Prostate gland (tissue), 2 donors: ENCODE measurements around the gene PLPPR1. TPM values are rescaled to one million over a fixed set of nuclear protein-coding genes. Genes with fewer than 3 reads are reported as not detected.

Experiments
- DNase-seq: peaks from one replicate; pipeline ENCODE4 v3.0.0-alpha.2; 2019; ENCODE audit warnings: low spot score
- H3K27ac ChIP-seq, 2 donors: fragments of 200-600 bp; sonication (generic); 2 replicates each; pipeline ENCODE4 v1.5.1; 2017 to 2019
- H3K27me3 ChIP-seq: fragments of 200-600 bp; sonication (generic); replicated peaks from 2 replicates; pipeline ENCODE4 v1.5.1; 2019; ENCODE audit not compliant: insufficient read depth
- H3K36me3 ChIP-seq, 2 donors: fragments of 200-600 bp; sonication (generic); 1 replicate in 1 of 2; 2 replicates in 1 of 2; pipeline versions ENCODE4 v1.5.1 to v1.8.1; 2017 to 2019
- H3K4me1 ChIP-seq: fragments of 200-600 bp; sonication (generic); replicated peaks from 2 replicates; pipeline ENCODE4 v1.5.1; 2019
- H3K4me3 ChIP-seq, 2 donors: fragments of 200-600 bp; sonication (generic); 2 replicates each; pipeline ENCODE4 v1.5.1; 2017 to 2019
- H3K9me3 ChIP-seq: fragments of 200-600 bp; sonication (generic); 2 replicates; pipeline ENCODE4 v1.5.1; 2017
- CTCF ChIP-seq, 4 experiments: fragments of 200-600 bp in 2 of 4; fragments of 450-650 bp in 2 of 4; sonication (generic) in 2 of 4; IDR thresholded peaks; 1 replicate in 3 of 4; 2 replicates in 1 of 4; pipeline ENCODE4 v1.5.1; 2016 to 2019; ENCODE audit warnings: antibody characterized with exemption in 4 of 4, mild to moderate bottlenecking in 2 of 4, moderate library complexity in 2 of 4
- POLR2A ChIP-seq: fragments of 450-650 bp; IDR thresholded peaks from one replicate; pipeline ENCODE4 v1.6.1; 2016; ENCODE audit warnings: antibody characterized with exemption, mild to moderate bottlenecking
- POLR2AphosphoS5 ChIP-seq: sonication (generic); formaldehyde crosslinking; IDR thresholded peaks from one replicate; pipeline ENCODE4 v1.6.1; 2017; ENCODE audit warnings: antibody characterized with exemption
- WGBS: methylation state at CpG from one replicate; pipeline ENCODE4 v1.1.5; 2018; 5-methylcytosine and 5-hydroxymethylcytosine counted together
- intact Hi-C: fragments of 100-400 bp; cut with DNase I; formaldehyde crosslinking; loops from one replicate; pipeline ENCODE4 v1.14.2; 2022
- total RNA-seq, 2 donors: library from RNA; depleted of rRNA; stranded (reverse); fragments of >200 nt; gene quantifications; one replicate each; pipeline ENCODE4 v1.1.0, GENCODE V29; 2016

The PLPPR1 gene
- total RNA-seq, 2 donors from 2014 or later = 2.8 TPM; not detected in 1

GRCh38 chr9:101307524-101308213 lies 279.1 kb downstream of the PLPPR1 start:
- 38% methylated on average over 3 of the region's 3 CpGs for WGBS
- H3K4me3 ChIP-seq = no peak overlapping the region
- no peaks in the 10 kb centered on the region for H3K27me3 ChIP-seq
- H3K9me3 ChIP-seq = no peaks in the 10 kb centered on the region
- no peak for DNase-seq
- H3K27ac ChIP-seq = no peak overlapping the region
- intact Hi-C loops = no loop called here
- no peaks in the 10 kb centered on the region for H3K4me1 ChIP-seq
- no peak for TF ChIP-seq POLR2A
- TF ChIP-seq CTCF (IDR thresholded peaks at IDR 0.05) = no peak
- TF ChIP-seq POLR2AphosphoS5 = no peak
- H3K36me3 ChIP-seq = no peaks in the 10 kb centered on the region

GRCh38 chr9:101309139-101309538 lies 280.6 kb downstream of the PLPPR1 start:
- Histone ChIP-seq H3K4me3 (no peak overlapping the region), H3K27me3 (no peaks in the 10 kb centered on the region), H3K27ac (no peak overlapping the region), H3K4me1 (no peaks in the 10 kb centered on the region), H3K36me3 (no peaks in the 10 kb centered on the region), H3K9me3 (no peaks in the 10 kb centered on the region)
- intact Hi-C loops = no loop called here
- no peak for DNase-seq
- WGBS = 80% methylated on average over 8 of the region's 8 CpGs
- no peak for TF ChIP-seq CTCF (IDR thresholded peaks at IDR 0.05)
- TF ChIP-seq POLR2AphosphoS5 = no peak
- no peak for TF ChIP-seq POLR2A

- Histone ChIP-seq H3K27ac (no peak overlapping the region), H3K9me3 (no peaks in the 10 kb centered on the region), H3K36me3 (no peaks in the 10 kb centered on the region), H3K4me3 (no peak overlapping the region), H3K4me1 (peaks cover 8% of the 10 kb centered on the region), H3K27me3 (no peaks in the 10 kb centered on the region)
- DNase-seq = no peak
- TF ChIP-seq CTCF (IDR thresholded peaks at IDR 0.05) (no peak), POLR2AphosphoS5 (no peak), POLR2A (no peak)
- 22% methylated on average over 2 of the region's 2 CpGs for WGBS
- intact Hi-C loops = loop anchor here (5.0 kb wide), 2 partner anchors 599 to 709 kb away; no protein-coding TSS in a partner anchor
These were observed 282.7 kb downstream of the PLPPR1 start for GRCh38 chr9:101311191-101311590.

- no peaks in the 10 kb centered on the region for H3K9me3 ChIP-seq
- no peak overlapping the region for H3K27ac ChIP-seq
- H3K4me3 ChIP-seq = no peak overlapping the region
- no peaks in the 10 kb centered on the region for H3K27me3 ChIP-seq
- intact Hi-C loops = loop anchor here (5.0 kb wide), 2 partner anchors 600 to 710 kb away; no protein-coding TSS in a partner anchor
- peaks cover 8% of the 10 kb centered on the region for H3K4me1 ChIP-seq
- DNase-seq = peak; percentile 48
- no peak for TF ChIP-seq POLR2AphosphoS5
- TF ChIP-seq CTCF (IDR thresholded peaks at IDR 0.05) = peak; percentile 49 to 79 (median 73)
- TF ChIP-seq POLR2A = no peak
- no peaks in the 10 kb centered on the region for H3K36me3 ChIP-seq
- WGBS = 21% methylated on average over 4 of the region's 4 CpGs
These were observed 283.4 kb downstream of the PLPPR1 start for GRCh38 chr9:101311758-101312420.
